GM19025 (cell line): ENCODE measurements around the gene GOLGA5.
"Not testable (repeated sequence)": the region's sequence is repeated elsewhere in the genome, so short reads cannot be mapped to it uniquely, and the experiment has no call there.

Experiments used
- ATAC-seq: cut with Tn5 transposase; IDR thresholded peaks from one replicate; pipeline ENCODE4 v1.9.1; 2021; ENCODE audit warnings: mild to moderate bottlenecking, low read depth, moderate library complexity; ENCODE audit not compliant: unreplicated experiment

GOLGA5 gene

DNA sequence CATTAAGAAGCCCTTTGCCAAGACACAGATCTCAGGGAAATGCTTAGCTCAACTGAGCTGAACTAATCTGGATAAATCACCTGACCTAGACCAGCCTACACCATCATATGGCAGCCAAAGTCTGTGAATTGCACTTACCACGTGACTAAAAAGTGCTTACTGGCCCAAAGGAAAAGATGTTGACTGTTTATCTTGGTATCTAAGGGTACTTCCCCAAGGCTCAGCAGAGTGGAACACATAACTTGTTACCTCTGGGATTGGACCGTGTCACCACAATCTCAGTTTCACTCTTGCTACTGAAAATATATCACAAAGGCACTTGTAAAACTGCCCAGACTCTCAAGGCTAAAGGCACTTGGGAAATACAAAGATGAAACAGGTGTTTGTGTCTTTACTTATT, 18.8 kb upstream of the GOLGA5 start:
- peak; percentile 95 for ATAC-seq

DNA sequence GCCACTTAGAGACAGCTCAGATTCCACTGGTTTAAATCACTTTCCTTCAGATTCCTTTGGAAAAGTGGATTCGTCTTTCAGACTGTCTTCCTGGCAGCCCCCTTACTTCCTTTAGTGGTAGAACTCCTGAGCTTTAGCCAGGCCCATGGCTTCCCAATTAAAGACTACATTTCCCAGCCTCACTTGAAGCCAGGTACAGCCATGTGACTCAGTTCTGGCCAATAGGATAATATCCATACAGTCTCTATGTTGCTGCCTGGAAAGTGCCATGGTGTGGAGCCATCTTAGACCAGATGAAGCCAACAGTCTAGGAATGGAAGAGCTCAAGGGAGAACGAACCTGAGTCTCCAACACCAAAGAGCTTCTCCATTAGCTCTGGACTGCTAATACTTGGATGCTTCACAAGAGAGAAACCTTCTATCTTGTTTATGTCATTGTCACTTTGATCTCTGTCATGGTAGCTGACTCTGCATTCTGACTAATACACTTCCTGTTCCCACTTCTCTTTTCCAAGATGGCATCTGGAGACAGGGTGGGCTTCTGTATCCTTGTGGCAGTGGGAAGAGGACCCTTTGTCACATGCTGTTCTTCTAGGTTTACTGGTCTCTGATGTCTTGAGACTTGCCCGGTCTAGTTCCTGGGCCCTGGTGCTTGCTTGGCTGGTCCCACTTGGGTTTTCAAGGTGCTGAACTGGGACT, 15.1 kb upstream of the GOLGA5 start:
- ATAC-seq, result not testable (repeated sequence)

DNA sequence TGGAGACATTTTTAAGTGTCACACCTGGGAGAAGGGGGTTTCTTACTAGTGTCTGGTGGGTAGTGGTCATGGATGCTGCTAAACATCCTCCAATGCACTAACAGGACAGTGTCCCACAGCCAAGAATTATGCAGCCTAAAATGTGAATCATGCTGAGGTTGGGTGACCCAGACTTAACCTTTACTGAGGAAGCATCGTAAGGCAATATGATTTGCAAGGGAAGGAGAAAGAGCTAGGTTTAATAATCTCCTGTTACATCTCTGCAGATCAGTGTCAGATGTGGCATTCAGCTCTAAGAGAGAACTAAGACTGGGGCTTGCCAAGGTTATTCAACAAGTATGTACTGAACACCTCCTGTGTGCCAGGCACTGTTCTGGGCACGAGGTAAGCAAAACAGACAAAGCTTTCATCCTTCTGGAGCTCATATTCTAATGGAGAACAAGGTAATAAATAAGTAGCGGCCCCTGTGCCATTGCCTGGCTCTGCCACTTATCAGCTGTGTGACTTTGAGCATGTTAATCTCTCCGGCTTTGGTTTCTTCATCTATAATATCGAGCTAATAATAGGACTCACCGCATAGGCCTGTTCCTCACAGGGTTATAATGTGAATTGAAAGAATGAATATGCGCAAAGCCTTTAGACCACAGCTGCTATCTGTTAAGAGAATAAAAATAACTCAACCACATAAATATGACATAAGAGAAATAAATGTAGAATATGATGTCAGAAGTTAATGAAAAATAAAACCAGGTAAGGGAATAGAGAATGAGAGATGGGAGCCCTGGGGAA, 13.5 kb upstream of the GOLGA5 start:
- ATAC-seq, result no peak

DNA sequence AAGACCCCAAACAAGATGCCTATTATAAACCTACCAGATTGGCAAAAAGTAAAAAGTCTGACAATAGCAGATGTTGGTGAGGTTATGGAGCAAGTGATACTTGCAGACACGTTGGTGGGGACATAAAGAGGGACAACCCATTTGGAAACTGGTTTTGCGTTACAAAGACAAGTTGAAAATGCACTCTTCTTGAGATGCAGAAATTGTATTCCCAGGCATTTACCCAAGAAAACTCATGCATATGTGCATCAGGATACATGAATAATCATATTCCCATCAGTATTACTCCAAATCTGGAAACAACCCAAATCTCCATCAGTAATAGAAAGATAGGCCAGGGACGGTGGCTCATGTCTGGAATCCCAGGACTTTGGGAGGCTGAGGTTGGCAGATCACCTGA, 12.8 kb upstream of the GOLGA5 start:
- no peak for ATAC-seq

DNA sequence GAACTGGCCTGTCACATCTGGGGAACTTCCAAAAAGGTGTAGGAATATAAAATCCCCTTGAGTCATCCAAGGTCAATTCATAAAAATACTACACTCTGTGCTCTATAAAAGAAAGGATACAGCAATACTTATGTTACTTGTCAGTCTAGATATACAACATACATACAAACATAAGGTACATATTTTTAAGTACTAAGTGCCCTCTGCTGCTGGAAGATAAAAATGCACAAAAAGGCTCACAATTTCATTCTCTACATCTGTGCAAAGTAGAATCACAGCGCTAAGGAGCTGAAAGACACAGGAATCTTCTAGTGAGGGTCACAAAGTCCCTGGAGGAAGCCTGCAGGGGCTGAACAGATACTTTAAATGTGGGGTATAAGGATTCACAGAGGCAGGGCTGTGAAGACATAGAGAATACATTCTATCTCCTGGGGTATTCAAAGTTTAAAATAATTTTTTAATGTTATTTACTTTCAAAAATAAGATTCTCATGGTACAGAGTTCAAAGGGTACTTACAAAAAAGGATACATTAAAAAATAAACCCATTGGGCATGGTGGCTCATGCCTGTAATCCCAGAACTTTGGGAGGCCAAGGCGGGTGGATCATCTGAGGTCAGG, 10.2 kb upstream of the GOLGA5 start:
- ATAC-seq, result no peak

DNA sequence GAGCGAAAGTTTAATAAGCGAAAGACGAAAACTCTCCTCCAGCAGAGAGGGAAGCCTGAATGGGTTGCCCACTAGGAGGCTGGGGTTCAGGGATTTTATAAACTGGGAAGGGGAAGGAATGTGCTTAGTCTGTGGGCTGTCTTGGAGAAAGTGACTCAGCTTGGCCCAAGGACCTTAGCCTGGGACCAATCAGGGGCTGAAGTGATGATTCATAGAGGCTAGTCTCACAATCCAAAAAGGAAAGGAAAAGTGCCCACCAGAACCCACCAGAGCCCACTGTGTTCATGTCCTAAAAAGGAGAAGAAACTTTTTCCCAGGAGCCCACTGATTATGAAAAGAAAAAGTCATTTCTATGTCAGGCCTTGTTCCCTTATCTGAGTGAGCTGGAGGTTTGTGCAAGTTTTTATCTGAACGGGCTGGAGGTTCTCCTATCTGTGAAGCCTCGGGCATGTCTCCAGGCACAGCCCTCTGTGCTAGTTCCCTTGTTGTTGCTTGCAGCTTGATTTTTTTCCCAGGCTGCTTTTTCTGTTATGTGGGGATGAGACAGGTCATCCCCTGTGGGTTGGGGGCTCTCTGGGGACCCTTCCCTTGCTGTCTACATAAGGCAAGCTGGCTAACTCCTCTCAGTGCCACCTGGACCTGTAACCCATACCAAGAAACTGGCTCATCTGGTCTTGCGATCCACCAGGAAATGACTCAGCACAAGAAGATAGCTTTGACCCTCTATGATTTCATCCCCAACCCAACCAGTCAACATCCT, 8.3 kb upstream of the GOLGA5 start:
- ATAC-seq, result no peak

DNA sequence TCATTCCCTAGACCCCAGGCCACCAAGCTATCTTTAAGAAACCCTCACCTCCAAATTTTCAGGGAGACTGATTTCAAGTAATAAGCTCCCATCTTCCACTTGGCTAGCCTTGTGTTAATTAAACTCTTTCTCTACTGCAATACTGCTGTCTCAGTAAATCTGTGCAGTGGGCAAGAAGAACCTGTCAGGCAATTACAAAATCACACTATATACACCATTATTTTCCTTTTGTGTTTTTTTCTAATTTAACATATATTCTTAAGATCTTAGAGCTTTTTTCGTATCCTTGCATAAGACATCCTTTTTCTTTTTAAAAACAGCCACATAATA, 7.7 kb upstream of the GOLGA5 start:
- ATAC-seq, result no peak

DNA sequence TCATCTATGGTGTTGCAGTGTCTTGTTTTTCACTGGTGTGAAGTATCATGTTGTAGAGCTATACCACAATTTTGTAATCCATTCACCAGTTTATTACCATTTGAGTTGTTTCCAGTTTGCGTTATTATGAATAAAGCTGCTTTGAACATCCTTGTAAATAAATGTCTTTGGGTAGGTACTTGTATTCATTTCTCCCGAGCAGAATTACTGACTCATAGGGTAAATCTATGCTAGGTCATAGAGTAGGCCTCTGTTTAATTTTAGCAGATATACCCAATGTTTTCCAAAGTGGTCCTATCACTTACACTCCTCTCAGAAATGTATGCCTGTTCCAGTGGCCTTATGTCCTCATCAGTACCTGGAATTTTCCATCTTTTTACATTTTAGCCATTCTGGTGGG, 6.6 kb upstream of the GOLGA5 start:
- ATAC-seq, result no peak

DNA sequence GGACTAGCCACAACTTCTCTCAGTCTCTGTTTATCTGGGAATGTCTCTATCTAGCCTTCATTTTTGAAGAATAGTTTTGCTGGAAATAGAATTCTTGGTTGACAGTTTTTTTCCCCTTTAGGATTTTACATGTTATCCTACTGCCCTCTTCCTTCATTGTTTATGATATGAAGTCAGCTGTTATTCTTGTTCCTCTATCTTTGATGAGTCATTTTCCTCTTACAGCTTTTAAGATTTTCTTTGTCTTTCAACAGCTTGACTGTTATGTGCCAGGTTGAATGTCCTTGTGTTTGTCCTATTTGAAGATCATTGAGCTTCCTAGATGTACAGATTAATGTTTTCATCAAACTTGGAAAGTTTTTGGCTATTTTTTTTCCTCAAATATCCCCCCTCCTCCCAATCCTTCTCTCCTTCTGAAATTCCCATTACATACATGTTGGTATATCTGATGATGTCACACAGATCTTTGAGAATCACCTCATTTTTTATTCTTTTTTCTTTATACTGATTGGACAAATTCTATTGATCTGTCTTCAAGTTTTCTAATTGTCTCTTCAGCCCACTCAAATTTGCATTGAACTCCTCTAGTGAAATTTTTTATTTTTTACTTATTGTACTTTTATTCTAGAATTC, 4.5 kb upstream of the GOLGA5 start:
- ATAC-seq, result no peak

DNA sequence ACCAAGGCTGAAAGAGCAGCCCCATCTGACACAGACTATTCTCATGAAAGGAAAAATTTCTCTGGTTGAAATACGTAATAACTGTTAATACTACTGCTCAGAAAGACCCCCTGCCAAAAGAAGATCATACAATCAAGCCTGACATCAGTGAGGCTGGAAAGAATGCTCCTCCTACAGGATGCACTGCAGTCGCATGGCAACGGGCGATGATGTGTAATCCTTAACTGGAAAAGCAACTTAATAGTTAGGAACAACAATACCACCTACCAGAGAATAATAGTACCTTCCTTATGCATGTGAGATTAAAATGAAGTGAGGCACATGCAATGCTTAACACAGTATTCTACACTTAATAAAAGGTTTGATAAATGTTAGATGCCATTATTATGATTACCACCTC, 1.2 kb upstream of the GOLGA5 start:
- ATAC-seq, result no peak

DNA sequence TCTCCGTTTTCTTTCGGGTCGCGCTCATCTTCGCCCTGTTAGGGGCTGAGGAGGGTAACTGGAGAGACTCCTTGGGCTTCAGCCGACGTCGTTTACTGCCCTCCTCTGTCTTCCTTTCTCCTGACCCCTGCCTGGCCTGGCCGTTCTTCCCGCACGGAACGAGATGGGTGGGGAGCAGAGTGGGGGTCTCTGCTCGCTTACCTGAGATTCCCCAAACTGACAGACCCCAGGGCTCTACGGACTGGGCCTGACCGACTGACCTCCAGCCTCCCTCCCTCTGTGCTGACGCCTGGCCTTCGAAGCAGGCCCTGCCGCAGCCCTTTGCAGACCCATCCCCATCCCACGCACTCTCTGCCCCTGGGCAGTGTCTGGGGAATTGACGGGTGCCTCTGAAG, 439 bp downstream of the GOLGA5 start:
- no peak for ATAC-seq

DNA sequence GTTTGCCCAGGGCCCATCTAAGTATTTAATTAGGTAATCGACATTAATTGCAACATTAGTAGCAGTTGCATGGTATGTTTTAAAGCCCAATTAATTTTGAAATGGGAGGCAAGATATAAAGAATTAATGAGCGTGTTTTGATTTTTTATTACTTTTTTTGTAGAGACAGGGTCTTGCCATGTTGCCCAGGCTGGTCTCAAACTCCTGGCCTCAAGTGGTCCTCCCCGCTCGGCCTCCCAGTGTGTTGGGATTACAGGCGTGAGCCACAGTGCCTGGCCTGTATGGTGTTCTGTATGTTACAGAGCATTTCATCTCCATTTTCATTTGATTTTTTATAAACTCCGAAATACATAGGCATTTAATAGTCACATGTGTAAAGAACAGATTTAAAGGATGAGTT, 856 bp downstream of the GOLGA5 start:
- no peak for ATAC-seq

DNA sequence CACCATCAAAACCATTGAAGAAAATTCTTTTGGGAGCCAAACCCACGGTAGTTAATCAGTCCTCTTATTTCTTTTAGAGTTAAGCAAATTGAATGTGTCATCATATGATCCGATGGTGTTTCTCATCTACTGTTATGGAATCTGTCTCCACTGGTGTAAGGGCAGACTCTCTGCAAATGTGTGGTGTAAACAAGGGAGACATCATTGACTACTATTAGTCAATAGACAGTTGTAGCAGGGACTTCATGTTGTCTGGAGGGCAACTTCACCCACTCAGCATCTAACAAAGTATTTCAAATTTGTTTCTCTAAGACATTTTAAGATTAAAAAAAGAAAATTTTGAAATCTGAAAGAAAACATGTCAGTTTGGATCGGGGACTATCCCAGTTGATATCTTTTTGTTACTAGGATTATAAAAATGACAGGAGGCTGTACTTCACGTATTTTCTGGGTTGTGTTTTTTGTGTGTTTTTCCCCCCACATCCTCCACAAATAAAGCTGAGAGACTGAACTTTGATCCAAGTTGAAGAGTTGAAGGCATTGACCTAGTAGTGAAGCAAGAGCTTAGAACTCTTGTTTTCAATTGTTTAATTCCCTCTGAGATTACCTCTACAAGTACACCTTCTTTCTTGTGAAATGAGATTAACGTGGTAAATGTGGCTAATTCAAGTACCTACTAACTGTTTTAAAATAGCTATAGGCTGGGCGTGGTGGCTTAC, 4.0 kb downstream of the GOLGA5 start:
- ATAC-seq, result no peak

DNA sequence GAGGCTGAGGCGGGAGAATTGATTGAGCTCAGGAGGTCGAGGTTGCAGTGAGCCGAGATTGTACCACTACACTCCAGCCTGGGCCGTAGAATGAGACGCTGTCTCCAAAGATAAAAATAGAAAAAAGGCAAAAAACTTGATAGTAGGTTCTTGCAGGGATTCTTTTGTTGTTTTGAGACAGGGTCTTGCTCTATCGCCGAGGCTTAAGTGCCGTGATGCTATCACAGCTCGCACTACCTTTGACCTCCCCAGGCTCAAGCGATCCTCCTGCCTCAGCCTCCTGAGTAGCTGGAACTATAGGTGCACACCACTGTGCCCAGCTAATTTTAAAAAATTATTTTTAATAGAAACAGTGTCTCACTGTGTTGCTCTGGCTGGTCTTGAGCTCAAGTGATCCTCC, 4.7 kb downstream of the GOLGA5 start:
- no peak for ATAC-seq

DNA sequence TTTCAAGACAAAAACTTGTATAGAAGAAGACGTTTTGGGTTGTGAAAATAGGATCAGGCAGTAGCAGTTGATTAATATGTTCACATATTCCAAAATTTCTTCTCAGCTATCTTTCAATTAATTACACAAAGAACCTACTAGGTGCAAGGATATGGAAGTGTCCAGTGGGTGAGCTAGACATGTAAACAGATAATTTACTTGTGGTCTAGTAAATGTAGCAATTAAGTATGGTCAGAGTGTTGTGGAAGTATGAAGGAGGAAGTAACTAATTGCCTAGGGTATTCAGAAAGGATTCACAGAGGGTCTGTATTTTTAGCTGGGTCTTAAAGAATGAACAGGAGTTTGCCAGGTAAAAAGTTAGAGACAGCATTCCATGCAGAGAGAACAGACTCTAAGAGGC, 5.9 kb downstream of the GOLGA5 start:
- no peak for ATAC-seq

DNA sequence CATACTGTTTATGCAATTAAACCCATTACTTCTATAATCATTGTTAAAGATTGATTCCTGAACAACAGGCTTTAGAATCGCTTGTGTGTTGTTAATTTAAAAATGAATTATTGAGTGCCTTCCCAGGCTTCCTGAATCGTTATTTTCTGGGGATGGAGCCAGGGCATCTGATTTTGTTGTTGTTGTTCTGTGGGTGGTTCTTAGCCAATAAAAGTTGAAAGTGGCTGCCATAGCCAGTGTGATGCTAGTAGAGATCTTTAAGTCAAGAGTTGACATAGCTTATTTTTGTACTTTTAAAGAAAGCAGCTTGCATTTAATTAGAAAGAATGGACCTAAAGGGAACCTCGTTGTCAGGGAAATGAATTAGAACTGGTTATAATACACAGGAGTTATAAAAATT, 6.4 kb downstream of the GOLGA5 start:
- ATAC-seq, result no peak

DNA sequence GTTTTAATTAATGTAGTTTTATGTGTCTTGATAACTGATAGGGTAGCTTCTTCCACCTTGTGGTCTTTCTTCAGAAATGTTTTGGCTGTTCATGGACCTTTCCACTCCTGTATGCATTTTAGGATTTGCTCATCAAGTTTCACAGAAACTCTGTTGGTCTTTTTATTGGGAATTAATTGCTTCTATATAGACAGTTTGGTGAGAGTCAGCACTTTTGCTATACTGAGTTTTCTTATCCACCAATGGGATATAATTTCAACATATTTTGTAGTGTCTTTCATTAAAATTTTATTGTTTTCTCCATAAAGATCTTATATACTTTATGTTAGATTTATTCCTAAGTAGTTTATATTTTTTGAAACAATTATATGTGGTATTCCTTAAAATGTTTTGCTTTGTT, 7.8 kb downstream of the GOLGA5 start:
- no peak for ATAC-seq

DNA sequence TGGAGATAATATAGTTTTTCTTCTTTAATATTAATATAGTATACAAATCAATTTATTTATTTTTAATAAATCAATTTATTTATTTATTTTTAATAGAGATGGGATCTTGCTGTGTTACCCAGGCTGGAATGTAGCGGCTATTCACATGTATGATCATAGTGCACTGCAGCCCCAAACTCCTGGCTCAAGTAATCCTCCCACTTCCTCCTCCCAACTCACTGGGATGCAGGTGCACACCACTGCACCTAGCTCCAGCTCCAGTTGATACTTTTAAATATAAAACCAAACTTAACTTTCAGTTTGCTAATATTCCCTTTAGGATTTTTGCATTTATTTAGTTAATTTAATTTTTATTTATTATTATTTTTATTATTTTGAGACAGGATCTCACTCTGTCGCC, 8.6 kb downstream of the GOLGA5 start:
- no peak for ATAC-seq

DNA sequence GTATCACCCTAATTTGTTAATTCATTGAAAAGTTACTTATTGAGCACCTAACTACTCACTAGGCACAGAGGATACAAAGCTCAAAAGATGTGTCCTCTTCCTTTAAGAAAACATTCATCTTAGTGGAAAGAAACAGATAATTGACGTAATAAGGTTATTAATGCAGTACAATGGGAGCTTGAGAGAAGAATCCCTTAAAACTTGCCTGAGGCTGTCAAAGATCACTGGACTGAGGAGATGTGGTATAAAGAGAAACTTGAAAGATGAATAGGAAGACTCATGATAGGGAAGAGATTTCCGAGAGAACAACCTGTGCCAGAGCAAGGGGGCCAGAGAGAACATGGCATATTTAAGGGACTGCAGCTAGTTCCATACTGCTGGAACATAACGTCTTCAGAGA, 19.1 kb downstream of the GOLGA5 start:
- ATAC-seq, result no peak

DNA sequence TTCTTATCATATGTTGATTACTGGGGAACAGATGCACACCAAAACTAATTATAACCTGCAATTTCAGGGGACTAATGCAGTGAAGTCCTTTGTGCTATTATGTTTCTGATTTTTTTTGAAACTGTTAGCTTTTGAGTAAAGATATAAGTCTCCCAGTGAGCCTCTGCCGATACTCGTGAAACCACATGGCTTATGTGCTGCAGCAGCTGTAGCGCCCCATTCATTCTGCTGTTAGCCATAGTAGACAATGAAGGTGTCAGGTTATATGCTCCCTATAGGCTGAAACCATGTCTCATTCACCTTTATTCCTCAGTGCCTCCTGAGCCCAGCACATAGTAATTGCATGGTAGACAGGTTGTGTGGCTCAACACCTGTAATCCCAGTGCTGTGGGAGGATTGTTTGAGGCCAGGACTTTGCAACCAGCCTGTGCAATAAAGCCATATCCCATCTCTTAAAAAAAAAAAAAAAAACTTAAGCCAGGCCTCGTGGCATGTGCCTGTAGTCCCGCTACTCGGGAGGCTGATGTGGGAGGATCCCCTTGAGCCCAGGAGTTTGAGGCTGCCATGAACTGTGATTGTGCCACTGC, 25.0 kb downstream of the GOLGA5 start:
- ATAC-seq, result no peak
